IMR-90 (cell line): ENCODE measurements around the gene RECK. TPM values are rescaled to one million over a fixed set of nuclear protein-coding genes. Genes with fewer than 3 reads are reported as not detected.

Experiments
- ATAC-seq: fragments of 200-7000 bp; cut with Tn5 transposase; 2 replicates; pipeline ENCODE4 v1.9.1; 2020; ENCODE audit warnings: low read depth, mild to moderate bottlenecking, moderate library complexity
- BruUV-seq: library from RNA; stranded (reverse); fragments of 400-500 nt; replicated peaks from 2 replicates; lab custom pipeline; 2021; lab: Mats Ljungman, UMichigan
- CTCF ChIA-PET: fragments of 300-600 bp; formaldehyde crosslinking; extraction: SDS; loops from one replicate; lab custom pipeline; 2021; ENCODE audit warnings: antibody characterized with exemption; lab: Yijun Ruan, JAX
- POLR2A ChIA-PET: fragments of 300-600 bp; sonication (Branson Sonifier 250); formaldehyde crosslinking; loops from one replicate; lab custom pipeline; 2022; ENCODE audit warnings: antibody characterized with exemption; ENCODE audit not compliant: unreplicated experiment; lab: Charles Lee
- DNase-seq: peaks from one replicate; pipeline ENCODE4 v3.0.0; 2013
- H2AFZ ChIP-seq: replicated peaks from 2 replicates; pipeline ENCODE3; 2013; ENCODE audit warnings: low read length, mild to moderate bottlenecking; ENCODE audit not compliant: poor library complexity
- H2AK5ac ChIP-seq: 2 replicates; pipeline ENCODE4 v1.6.1; 2013; ENCODE audit warnings: low read depth, low read length, inconsistent platforms
- H2AK9ac ChIP-seq: replicated peaks from 2 replicates; pipeline ENCODE3; 2013; ENCODE audit warnings: mild to moderate bottlenecking, low read depth, low read length, moderate library complexity; ENCODE audit not compliant: poor library complexity
- H2BK120ac ChIP-seq: 2 replicates; pipeline ENCODE4 v1.6.1; 2013; ENCODE audit warnings: low read depth, low read length, inconsistent platforms
- H2BK15ac ChIP-seq: 3 replicates; pipeline ENCODE4 v1.6.1; 2013; ENCODE audit warnings: low read depth, low read length, inconsistent platforms
- H2BK20ac ChIP-seq: 2 replicates; pipeline ENCODE4 v1.6.1; 2013; ENCODE audit warnings: low read depth, mild to moderate bottlenecking, inconsistent platforms, low read length, moderate library complexity
- H2BK5ac ChIP-seq: 2 replicates; pipeline ENCODE4 v1.6.1; 2013; ENCODE audit warnings: mild to moderate bottlenecking, low read depth, low read length, inconsistent platforms; ENCODE audit not compliant: poor library complexity, severe bottlenecking
- H3K14ac ChIP-seq: replicated peaks from 2 replicates; pipeline ENCODE4 v1.6.1; 2013; ENCODE audit warnings: low read depth, low read length, inconsistent platforms
- H3K18ac ChIP-seq: 2 replicates; pipeline ENCODE4 v1.6.1; 2013; ENCODE audit warnings: low read depth, low read length, control low read depth
- H3K23ac ChIP-seq: 2 replicates; pipeline ENCODE4 v1.6.1; 2013; ENCODE audit warnings: low read depth, low read length, inconsistent platforms
- H3K27ac ChIP-seq: 2 replicates; pipeline ENCODE4 v1.5.1; 2013; ENCODE audit warnings: mild to moderate bottlenecking, control low read depth, low read length; ENCODE audit not compliant: insufficient read depth
- H3K27me3 ChIP-seq: 2 replicates; pipeline ENCODE4 v1.6.1; 2013; ENCODE audit warnings: low read length; ENCODE audit not compliant: control insufficient read depth, insufficient read depth
- H3K36me3 ChIP-seq: 2 replicates; pipeline ENCODE4 v1.6.1; 2013; ENCODE audit warnings: low read length, mixed read lengths; ENCODE audit not compliant: control insufficient read depth, insufficient read depth
- H3K4ac ChIP-seq: 2 replicates; pipeline ENCODE4 v1.6.1; 2013; ENCODE audit warnings: low read depth, low read length, inconsistent platforms
- H3K4me1 ChIP-seq: 2 replicates; pipeline ENCODE4 v1.6.1; 2013; ENCODE audit warnings: low read length, mixed read lengths; ENCODE audit not compliant: control insufficient read depth, insufficient read depth
- H3K4me2 ChIP-seq: 2 replicates; pipeline ENCODE4 v1.6.1; 2013; ENCODE audit warnings: low read depth, mild to moderate bottlenecking, control low read depth, low read length, moderate library complexity
- H3K4me3 ChIP-seq: 2 replicates; pipeline ENCODE4 v1.5.1; 2013; ENCODE audit warnings: low read depth, mild to moderate bottlenecking, control low read depth, low read length, moderate library complexity; ENCODE audit not compliant: insufficient read depth
- H3K56ac ChIP-seq: 2 replicates; pipeline ENCODE4 v1.6.1; 2013; ENCODE audit warnings: low read length, inconsistent platforms; ENCODE audit not compliant: insufficient read depth; ENCODE audit errors: extremely low read depth
- H3K79me1 ChIP-seq, 2 experiments: 2 replicates each; pipeline ENCODE4 v1.6.1; 2013; ENCODE audit warnings: low read length in 2 of 2, inconsistent platforms in 1 of 2, low read depth in 1 of 2
- H3K9ac ChIP-seq: 2 replicates; pipeline ENCODE4 v1.6.1; 2013; ENCODE audit warnings: low read depth, low read length, control low read depth
- H3K9me1 ChIP-seq: 2 replicates; pipeline ENCODE4 v1.6.1; 2013; ENCODE audit warnings: low read length, inconsistent platforms; ENCODE audit not compliant: insufficient read depth
- H3K9me3 ChIP-seq: 2 replicates; pipeline ENCODE4 v1.6.1; 2013; ENCODE audit warnings: low read length; ENCODE audit not compliant: control insufficient read depth, insufficient read depth
- H4K20me1 ChIP-seq: 2 replicates; pipeline ENCODE4 v1.6.1; 2013; ENCODE audit warnings: low read length, inconsistent platforms; ENCODE audit not compliant: insufficient read depth
- H4K5ac ChIP-seq: 2 replicates; pipeline ENCODE4 v1.6.1; 2013; ENCODE audit warnings: mild to moderate bottlenecking, low read depth, low read length, control low read depth
- H4K8ac ChIP-seq, 2 experiments: 2 replicates each; pipeline ENCODE4 v1.6.1; 2013; ENCODE audit warnings: low read depth in 2 of 2, low read length in 2 of 2, control low read depth in 1 of 2, inconsistent platforms in 1 of 2
- H4K91ac ChIP-seq: 2 replicates; pipeline ENCODE4 v1.6.1; 2013; ENCODE audit warnings: low read depth, low read length, inconsistent platforms; ENCODE audit not compliant: insufficient read depth
- MXI1 ChIP-seq: IDR thresholded peaks from 2 replicates; pipeline ENCODE4 v1.6.1; 2012; ENCODE audit warnings: low read depth, mild to moderate bottlenecking, low read length, moderate library complexity, borderline replicate concordance
- NFE2L2 ChIP-seq: fragments of 150-350 bp; IDR thresholded peaks from 2 replicates; pipeline ENCODE4 v1.6.1; 2016; ENCODE audit warnings: low read depth, mild to moderate bottlenecking, low read length
- USF2 ChIP-seq: fragments of 150-350 bp; IDR thresholded peaks from 2 replicates; pipeline ENCODE4 v1.6.1; 2017; ENCODE audit warnings: mild to moderate bottlenecking, antibody characterized with exemption, low read length, low read depth
- WGBS, 2 experiments: methylation state at CpG; one replicate each; pipeline versions ENCODE4 v1.1.5 to v1.1.7; 2013; ENCODE audit warnings: missing lambda C conversion rate in 2 of 2; ENCODE audit not compliant: insufficient read length in 1 of 2; ENCODE audit errors: extremely low coverage in 2 of 2; 5-methylcytosine and 5-hydroxymethylcytosine counted together
- dilution Hi-C: fragments of 300-500 bp; cut with HindIII; formaldehyde crosslinking; loops from one replicate; pipeline ENCODE4 v1.14.3; 2018; ENCODE audit warnings: low sequenced_read_pairs; ENCODE audit not compliant: unreplicated experiment
- in situ Hi-C: fragments of 300-500 bp; cut with MboI; formaldehyde crosslinking; loops from 3 replicates; pipeline ENCODE4 v1.14.3; 2019; ENCODE audit warnings: low sequenced_read_pairs, inconsistent platforms, mixed read lengths
- intact Hi-C: fragments of 100-400 bp; cut with micrococcal nuclease; formaldehyde crosslinking; loops from 2 replicates; pipeline ENCODE4 v1.10.0; 2022
- polyA plus RNA-seq, 3 experiments: library from polyadenylated mRNA; depleted of rRNA; stranded (reverse); fragments of >200 nt; gene quantifications; 2 replicates each; pipeline ENCODE4 v1.2.3, GENCODE V29; 2012; ENCODE audit warnings: low replicate concordance in 1 of 3
- total RNA-seq: library from RNA; depleted of rRNA; stranded (reverse); fragments of >200 nt; gene quantifications from 2 replicates; pipeline ENCODE4 v1.2.3, GENCODE V29; 2012

RECK gene
- total and polyA plus RNA-seq, 2 of the 4 experiments (the other 2 are of a cell fraction) = 23.5 to 44.0 TPM

GRCh38 chr9:36074870-36075532, 38.3 kb downstream of the RECK start:
- peak overlapping the region; percentile 80 for H2BK5ac ChIP-seq
- ATAC-seq = peak; percentile 90
- peak overlapping the region; percentile 76 for H3K4ac ChIP-seq
- H2AFZ ChIP-seq = peak overlapping the region; percentile 63
- H3K27ac ChIP-seq = peak overlapping the region; percentile 74
- H3K56ac ChIP-seq = peak overlapping the region; percentile 48; the same call in 1 of the 2 replicates
- intact Hi-C loops (no loop called here), in situ Hi-C loops (no loop called here), dilution Hi-C loops (no loop called here)
- H2AK9ac ChIP-seq = peak overlapping the region; percentile 53
- peak; percentile 61; the same call in 1 of the 2 replicates for TF ChIP-seq MXI1
- TF ChIP-seq NFE2L2 = no peak
- TF ChIP-seq USF2 = peak; percentile 79; the same call in 1 of the 2 replicates
- peak overlapping the region; percentile 26 for H2BK120ac ChIP-seq
- H4K20me1 ChIP-seq = peaks cover 9% of the 10 kb centered on the region; the same call in 1 of the 2 replicates
- H3K23ac ChIP-seq = peak overlapping the region; percentile 80
- peak overlapping the region; percentile 86 for H2AK5ac ChIP-seq
- no peak overlapping the region for H3K9ac ChIP-seq
- WGBS, 2 experiments = no CpG with 5 or more reads among the region's 2 CpGs
- no peak overlapping the region for H3K4me2 ChIP-seq
- H3K4me1 ChIP-seq = peaks cover 12% of the 10 kb centered on the region
- H2BK20ac ChIP-seq = peak overlapping the region; percentile 73; the same call in 1 of the 2 replicates
- peak overlapping the region; percentile 59 for H4K91ac ChIP-seq
- H3K14ac ChIP-seq = peak overlapping the region; percentile 79
- POLR2A ChIA-PET = no interaction called here
- H3K79me1 ChIP-seq = peaks cover 30 to 56% of the 10 kb centered on the region in 2 experiments
- peak overlapping the region; percentile 49; the same call in 1 of the 2 replicates for H3K18ac ChIP-seq
- H3K36me3 ChIP-seq = peaks cover 16% of the 10 kb centered on the region
- H3K27me3 ChIP-seq = no peaks in the 10 kb centered on the region
- BruUV-seq = no TSS peak
- H3K9me1 ChIP-seq = peaks cover 14% of the 10 kb centered on the region
- H2BK15ac ChIP-seq = peak overlapping the region; percentile 7; the same call in 1 of the 3 replicates
- DNase-seq = peak; percentile 89
- no peak overlapping the region for H3K4me3 ChIP-seq
- no peaks in the 10 kb centered on the region for H3K9me3 ChIP-seq
- no peak overlapping the region for H4K5ac ChIP-seq
- peak overlapping the region in 1 of 2 experiments; percentile 65; a peak in 2 of 4 replicates for H4K8ac ChIP-seq
- CTCF ChIA-PET = interaction anchor here (1.1 kb wide), 1 partner anchor 21 kb away, joined by 6 read pairs; no protein-coding TSS in a partner anchor
